HG03097 (cell line): ENCODE data around the gene CLCN1.
A peak's percentile ranks its signal among the peaks of the same experiment; 100 is the strongest.
"Not testable (repeated sequence)": the region's sequence is repeated elsewhere in the genome, so short reads cannot be mapped to it uniquely, and the experiment has no call there.

Experiments
- ATAC-seq: cut with Tn5 transposase; IDR thresholded peaks from one replicate; pipeline ENCODE4 v1.9.1; 2021; ENCODE audit not compliant: unreplicated experiment, low FRiP score

The CLCN1 gene

DNA sequence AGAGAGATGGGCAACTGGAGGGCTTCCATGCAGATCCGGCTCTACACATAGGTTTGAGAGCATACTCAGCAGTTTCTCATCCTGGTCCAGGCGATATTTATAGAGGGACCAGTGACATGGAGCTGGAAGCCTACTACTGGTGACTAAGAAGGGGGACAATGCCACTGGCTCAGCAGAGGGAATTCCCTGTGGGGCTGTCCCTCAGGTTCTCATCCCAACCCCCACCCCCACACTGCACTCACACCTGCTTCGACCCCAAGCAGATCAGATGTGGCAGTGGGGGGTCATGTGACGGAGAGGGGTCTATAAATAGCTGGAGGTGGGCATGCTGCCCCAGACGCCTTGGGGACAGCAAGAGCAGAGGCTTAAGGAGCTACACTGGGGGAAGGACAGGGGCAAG lies at the start of gene CLCN1:
Gene CLCN1 (plus strand): TSS at position 336 of the 400 bp plus-strand sequence. CDS start 102 bp downstream, outside the sequence.
- ATAC-seq, result no peak

DNA sequence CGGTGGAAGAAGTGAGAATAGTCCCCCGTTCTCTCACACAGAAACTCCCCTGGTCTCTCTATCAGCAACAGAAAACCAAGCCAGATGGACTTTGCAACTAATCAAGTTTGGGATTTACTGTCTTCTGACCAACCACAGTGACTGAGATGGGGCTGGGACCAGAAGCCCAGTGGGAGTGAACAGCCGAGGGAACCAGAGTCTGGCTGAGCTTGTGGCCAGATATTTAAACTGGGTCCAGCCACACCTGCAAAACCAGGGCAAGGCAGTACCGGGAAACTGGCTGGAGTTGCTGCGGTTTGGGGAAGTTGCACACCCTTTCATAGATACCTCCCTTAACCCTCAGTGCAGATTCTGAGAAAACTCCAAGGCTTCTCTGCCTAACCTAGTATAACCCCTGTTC lies 46.7 kb upstream of the CLCN1 start:
- ATAC-seq, result no peak

DNA sequence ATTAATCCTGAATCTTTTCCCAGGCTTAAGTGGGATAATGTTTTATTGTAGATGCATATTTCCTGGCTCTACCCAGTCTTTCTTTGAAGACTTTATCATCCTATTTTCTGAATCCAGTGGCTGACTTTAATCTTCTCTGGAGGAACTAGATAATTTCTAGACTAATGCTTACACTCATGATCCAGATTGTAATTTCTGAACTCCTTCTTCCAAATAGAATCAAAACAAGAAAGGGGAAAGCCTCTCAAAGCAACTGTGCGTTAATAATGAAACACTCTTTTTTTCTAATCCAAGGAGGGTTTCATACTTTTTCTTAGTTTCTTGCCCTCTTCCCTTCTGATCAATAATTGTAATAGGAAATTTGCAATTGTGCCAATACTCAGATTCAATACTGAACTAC lies 44.7 kb upstream of the CLCN1 start:
- no peak for ATAC-seq

DNA sequence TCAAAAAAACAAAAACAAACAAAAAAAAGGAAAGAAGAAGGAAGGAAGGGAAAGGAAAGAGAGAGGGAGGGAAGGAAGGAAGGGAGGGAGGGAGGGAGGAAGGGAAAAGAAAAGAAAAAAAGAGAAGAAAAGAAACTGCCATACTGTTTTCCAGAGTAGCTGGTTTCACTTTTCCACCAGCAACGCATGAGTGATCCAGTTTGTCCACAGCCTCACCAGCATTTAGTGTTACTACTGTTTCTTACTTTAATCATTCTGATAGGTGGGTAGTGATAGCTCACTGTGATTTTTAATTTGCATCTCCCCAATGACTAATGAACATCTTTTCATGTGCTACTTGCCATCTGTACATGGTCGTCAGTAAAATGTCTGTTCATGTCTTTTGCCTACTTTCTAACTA lies 43.0 kb upstream of the CLCN1 start:
- ATAC-seq, result no peak

DNA sequence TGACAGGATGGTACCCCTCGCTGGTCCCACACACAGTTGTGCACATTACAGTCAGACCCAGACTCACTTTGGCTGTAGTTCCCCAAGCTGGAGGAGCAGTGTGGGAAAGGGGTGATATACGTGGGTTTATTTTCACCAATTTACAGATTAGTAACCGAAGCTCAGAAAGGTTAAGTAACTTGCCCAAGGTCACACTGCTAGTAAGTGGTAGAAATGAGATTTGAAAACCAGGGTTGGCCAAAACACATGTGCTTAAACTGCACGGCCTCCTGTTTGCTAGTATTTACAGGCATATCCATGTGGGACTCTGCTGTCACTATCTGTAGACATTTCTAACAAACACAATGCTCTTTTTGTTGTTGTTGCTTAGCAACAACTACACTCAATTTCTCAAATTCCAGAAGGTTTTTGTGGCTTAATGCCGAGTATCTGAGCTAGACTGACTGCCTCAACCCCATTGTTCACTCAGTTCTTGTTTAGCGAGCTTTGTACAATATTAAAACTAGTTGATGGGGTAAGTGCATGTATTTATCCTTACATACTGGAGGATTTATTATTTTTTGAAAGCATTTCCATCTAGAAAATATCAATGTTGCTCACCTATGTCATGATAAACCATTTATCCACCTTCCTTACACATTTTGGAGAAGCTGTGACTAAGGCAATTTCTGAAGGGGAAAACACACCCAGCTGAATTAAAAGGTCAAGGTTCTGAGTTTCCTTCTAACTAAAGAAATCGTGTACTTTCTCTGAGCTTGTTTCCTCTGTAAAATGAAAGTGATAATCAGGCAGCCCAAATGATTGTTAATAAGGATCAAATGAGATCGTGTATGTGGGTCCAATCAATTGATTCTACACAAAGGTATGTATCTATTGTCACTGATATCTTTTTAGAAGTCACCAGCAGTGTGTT lies 36.5 kb upstream of the CLCN1 start:
- no peak for ATAC-seq

DNA sequence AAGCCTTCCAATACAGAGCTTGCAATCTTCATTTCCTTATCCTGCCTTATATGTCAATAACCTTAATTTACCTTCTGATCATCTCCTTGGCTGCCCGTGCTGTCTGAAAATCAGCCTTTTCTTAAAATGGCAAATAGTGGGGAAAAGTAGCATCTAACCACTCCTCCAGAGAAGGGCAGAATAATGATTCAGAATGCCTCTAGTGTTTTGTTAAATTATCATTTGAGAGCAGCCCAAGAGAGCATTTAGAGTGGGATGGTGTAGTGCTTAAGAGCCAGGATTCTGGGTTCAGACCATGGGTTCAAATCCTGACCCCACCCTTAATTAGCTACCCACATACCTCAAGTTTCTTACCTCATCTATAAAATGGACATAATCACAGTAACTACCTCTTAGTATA lies 35.8 kb upstream of the CLCN1 start:
- ATAC-seq, result no peak

DNA sequence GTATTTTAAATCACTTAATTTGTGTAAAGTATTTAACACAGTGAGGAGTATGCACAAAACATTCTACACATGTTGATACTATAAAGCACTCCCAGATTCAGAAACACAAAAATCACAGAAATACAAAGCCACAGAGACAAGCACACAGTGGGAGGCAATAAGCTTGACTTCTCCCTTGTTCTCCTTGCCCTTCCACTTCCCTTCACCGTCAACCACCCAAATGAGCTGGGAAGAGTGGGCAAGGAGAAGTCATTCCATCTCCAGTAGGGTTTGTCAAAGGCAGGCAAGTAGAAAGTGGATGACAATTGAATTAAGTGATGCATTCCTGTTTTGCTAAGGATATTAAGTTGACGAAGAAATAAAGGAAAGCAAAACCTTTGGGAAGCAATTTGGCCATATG lies 35.3 kb upstream of the CLCN1 start:
- ATAC-seq, result no peak

DNA sequence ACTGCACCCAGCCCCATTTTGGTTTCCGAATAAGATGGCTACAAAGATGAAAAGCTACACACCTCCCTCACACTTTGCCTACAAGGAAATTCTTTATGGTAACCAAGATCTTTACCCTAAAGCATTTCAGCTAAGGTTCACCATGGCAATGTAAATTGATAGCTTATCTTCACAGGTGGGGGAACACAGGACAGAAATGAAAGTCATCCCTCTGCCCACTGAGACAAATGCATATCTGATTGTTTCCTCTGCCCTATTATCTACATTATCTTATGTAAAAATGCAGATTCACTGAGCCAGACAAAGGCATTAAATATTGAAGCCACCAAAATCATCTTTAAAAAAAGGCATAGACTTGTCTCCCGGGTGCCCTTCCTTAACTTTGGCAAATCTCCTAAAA lies 34.4 kb upstream of the CLCN1 start:
- no peak for ATAC-seq

DNA sequence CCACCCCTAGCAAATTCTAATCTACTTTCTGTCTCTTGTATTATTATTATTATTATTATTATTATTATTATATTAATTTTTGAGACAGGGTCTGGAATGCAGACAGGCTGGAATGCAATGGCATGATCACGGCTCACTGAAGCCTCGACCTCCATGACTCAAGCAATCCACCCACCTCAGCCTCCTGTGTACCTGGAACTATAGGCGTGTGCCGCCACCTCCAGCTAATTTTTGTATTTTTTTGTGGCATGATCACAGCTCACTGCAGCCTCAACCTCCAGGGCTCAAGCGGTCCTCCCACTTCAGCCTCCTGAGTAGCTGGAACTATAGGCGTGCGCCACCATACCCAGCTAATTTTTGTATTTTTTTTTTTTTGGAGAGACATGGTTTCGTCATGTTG lies 33.8 kb upstream of the CLCN1 start:
- no peak for ATAC-seq

DNA sequence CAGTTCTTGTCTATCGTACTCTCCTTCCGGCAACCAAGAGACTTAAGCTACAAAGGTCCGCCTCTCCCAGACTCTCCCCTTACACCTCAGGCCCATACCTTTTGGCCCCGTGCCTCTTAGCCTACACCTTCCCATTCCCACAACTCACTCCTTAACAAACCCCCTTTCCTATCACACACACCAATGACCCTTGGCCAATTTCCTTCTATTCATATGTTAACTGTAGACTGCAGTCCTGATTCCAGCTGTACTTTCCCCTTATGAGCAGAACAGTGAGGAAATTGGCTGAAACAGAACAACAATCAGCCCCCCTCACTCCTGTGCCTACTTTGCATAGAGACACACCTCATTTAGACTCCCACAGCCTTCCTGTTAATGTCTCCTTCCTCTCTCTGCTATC lies 32.5 kb upstream of the CLCN1 start:
- no peak for ATAC-seq

DNA sequence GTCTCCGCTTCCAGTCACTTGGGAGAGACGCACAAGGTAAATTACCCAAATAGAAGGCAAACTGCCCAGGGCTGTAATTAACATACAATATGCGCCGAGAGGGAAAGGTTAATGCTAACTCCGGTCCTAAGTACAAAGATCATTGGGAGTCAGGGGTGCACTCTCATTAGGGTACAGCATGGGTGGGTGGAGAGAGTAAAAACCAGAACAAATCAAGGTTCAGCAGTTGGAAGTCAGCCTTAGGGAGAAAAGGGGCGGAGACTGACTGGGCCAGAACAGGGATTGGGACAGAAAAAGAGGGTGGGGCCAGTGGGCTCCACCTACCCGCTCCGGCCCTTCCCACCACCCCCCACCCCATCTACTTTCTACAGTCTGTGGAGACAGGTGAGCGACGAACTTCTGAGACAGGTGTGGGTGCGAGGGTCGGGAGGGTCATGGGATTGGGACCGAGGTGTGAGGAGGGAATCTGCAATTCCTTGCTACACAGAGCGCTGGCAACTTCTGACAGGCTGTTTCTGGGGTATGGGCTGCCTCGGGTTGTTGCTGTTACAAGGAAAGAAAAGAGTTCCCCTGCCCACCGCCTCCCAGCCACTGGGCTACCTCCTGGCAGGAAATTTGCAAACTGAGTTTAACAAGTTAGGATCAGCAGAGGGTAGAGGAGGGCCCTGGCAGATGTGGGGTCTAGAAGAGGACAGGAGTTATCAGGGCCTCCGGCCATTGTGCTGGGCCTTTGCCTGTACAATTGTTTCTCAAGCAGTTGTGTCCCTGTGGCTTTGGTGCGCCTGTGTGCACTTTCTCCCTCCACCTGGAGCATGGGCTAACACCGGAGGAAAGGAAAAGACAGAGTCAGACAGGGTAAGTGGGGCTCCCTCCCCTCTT lies 31.1 kb upstream of the CLCN1 start, which contains the start of gene TMEM139:
Gene TMEM139 (plus strand): TSS at position 368 of the 879 bp plus-strand sequence. CDS start 1,000 bp downstream, outside the sequence.
- no peak for ATAC-seq

DNA sequence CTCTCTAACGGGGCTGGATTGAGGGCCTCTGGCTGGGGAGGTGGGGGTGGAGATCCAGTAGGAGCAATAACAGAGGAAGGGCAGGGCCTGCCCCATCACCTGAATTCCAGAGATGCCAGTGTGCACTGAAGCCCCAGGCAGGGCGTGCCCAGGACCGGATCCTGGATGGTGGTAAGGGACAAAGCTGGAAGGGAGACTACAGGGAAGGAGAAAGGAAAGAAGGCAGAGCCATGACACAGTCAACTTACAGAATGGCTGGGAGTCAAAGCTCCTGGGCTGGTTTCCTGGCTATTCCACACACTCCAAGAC lies 30.5 kb upstream of the CLCN1 start:
- no peak for ATAC-seq

DNA sequence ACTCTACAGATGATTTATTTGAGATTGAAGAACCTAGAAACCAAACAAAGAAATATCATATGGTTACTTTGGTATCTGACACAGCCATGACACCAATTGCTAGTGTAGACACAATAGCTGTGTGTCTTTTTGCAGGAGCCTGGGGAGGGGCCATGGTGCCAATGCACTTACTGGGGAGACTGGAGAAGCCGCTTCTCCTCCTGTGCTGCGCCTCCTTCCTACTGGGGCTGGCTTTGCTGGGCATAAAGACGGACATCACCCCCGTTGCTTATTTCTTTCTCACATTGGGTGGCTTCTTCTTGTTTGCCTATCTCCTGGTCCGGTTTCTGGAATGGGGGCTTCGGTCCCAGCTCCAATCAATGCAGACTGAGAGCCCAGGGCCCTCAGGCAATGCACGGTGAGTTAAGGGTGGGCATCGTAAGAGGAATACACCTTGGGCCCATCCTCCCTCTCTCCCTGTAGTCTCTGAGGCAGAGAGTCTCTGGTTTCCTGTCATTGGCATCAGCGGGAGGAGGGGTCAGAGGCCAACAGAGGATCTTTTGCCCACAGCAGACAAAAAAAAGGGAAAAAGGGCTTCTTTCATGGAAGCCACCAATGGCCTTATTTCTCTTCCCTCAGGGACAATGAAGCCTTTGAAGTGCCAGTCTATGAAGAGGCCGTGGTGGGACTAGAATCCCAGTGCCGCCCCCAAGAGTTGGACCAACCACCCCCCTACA lies 29.9 kb upstream of the CLCN1 start:
- ATAC-seq, result no peak

DNA sequence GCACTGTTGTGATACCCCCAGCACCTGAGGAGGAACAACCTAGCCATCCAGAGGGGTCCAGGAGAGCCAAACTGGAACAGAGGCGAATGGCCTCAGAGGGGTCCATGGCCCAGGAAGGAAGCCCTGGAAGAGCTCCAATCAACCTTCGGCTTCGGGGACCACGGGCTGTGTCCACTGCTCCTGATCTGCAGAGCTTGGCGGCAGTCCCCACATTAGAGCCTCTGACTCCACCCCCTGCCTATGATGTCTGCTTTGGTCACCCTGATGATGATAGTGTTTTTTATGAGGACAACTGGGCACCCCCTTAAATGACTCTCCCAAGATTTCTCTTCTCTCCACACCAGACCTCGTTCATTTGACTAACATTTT lies 29.4 kb upstream of the CLCN1 start:
- no peak for ATAC-seq

DNA sequence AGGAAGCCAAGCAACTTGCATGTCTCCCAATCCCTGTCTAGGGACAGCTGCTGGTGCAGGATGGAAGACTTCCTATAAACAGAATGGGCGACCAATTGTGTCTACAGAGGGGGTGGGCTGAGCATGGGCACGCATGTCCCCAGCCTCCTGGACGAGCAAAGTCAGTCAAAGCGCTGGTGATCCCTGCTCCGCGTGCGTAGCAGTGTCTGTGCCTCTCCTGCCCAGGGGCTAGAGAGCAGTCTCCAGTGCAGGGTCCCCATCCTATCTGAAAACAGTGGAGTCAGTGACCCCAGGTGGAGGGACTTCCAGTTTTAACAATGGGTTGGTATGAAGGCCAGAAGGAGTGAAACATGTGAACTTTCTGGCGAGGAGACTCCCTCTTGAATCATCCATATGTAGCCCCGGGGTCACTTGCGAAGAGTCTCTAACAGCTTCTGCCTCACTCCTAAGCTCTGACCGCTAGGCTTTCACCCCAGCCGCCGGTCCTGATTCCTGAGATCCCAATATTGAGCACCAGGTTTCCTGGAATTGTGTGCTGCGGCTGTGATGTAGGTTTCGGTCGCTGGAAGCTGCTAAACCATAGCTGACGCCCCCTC lies 28.5 kb upstream of the CLCN1 start:
- ATAC-seq, result no peak

DNA sequence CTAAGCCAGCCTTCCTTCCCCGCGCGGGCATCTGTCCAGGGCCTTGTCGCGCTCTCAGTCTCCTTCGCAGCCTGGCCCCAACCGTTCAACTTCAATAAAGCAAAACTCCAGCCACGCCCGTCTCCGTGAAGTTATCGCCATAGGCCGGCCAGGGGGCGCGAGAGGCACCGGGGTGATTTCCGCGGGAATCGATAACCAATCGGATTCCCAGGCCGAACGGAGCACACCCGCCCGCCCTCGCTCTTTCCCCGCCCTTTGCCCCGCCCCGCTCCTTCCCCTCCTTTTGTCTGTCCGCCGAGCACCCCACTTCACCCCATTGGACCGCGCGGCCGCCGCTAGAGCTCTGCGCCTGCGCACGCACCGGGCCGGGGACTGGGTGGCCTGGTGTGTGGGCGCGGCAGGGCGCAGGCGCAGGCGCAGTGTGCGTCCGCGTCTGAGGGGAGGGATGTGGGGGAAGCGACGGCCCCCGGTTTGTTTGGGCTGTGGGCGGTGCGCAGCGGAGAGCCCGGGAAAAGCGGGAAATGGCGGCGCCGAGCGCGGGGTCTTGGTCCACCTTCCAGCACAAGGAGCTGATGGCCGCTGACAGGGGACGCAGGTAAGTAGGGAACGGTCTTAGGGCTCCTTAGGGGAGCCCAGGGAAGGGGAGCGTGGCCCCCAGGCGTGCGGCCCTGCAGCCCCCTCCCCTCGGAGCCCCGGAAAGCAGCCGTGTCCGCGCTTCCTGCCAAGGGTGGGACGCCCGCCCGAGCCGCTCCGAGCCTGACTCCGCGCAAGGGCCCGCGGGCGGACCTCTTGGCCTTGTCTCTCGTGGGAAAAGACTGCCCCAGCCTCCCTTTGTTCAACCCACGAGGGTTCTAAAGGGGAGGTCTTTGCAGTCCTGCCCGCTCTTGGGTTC lies 27.7 kb upstream of the CLCN1 start, which contains the start of gene CASP2:
Gene CASP2 (plus strand): TSS at position 417 of the 892 bp plus-strand sequence. CDS start 105 bp downstream, at position 522.
- peak; percentile 93 for ATAC-seq

DNA sequence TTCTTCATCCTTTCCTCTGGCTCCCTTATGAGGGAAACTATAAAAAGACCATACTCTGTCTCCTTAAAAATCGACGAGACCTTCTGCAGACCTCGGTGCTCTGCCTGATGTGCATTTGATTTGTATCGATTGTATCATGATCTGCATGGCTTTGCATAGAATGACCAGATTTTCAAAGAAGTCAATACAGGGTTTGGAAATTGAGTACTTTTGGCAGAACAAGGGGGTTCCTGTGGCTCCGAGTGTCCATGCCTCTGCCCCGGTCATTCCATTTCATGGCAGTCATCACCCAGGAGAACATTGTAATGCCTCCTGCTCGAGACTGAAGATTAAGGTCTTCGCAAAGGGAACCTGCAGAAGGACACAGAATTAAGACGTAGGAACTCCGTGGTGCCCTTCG lies 27.1 kb upstream of the CLCN1 start:
- no peak for ATAC-seq

DNA sequence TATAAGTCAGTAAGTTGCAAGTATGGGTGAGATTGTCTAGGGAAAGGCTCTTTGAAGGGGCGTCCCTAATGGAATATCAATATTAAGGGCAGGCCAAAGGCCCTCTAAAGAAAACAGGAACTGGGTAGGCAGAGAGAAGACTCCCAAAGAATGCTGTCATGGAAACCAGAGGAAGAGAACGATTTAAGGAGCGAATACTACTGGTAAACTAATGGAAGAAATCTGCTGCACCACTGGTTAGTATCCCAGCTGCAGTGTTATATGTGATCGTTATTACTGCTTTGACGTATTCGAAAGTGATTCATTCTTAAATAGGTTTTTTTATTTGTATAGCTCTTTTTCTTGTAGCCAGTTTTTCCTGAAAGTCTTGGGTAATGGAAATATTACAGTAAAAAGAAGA lies 26.5 kb upstream of the CLCN1 start:
- no peak for ATAC-seq

DNA sequence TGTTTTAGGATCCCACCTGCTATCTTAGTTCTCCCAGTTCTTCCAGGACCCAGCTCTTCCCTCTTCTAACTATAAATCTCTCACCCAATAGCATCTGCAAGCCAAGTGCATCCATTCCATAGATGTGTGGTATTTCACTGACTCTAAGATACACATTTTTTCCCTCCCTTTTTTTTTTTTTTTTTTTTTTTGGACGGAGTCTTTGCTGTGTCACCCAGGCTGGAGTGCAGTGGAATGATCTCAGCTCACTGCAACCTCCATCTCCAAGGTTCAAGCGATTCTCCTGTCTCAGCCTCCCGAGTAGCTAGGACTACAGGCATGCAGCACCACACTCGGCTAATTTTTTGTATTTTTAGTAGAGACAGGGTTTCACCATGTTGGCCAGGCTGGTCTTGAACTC lies 26.0 kb upstream of the CLCN1 start:
- not testable (repeated sequence) for ATAC-seq

DNA sequence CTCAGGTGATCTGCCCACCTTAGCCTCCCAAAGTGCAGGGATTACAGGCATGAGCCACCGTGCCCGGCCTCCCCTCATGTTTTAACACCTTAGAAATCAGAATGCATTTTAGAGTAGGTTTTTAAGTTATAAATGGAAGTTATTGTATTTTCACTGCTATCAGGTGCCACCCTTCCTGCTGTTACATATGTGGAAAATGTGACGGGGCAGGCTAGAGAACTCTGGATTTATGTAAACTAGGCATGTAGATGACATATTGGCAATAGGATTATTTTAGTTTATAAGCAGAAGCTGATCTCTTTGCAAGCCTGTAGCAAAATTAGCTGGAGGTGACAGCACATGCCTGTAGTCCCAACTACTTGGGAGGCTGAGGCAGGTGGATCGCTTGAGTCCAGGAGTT lies 25.6 kb upstream of the CLCN1 start:
- no peak for ATAC-seq
